ENCODE results near the gene SLC32A1.

SLC32A1 gene

DNA sequence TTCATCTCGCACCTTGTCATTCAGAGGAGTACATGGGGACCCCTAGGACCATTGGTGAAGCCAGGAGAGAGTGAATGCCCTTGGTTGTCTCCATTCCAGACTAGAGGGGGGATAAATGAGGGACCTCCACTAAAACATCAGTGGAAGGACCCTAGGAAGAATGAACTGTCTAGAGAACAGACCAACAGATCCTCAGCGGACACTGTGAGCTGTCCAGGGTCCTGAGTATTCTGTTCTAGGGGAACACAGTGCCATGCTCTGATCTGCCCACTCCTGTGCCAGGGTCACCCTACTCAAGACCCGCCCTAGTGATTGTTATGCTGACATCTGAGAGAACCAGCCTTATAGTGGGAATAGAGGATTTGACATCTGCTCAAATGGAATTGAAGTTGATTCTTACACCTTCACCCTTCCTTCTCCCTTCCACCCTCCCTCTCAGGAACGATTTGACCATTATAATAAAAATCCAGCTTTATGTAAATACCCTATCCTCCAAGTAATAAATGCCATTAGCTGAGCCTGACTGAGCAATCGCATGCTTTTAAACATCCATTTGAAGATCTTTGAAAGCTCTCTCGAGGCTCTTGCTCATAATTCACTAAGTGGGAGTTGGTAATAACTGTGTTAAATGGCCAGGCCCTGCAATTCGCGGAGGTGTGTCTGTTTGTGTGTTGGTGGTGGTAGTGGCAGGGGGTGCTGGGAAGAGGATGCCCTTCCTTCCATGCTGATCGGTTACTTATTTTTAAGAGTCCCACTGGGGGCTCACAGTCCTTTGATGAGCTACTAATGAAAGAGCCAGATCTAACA lies 43.6 kb upstream of the SLC32A1 start:
- Histone ChIP-seq H4K8ac (ENCODE audit: low read length) (no peak overlapping the region), H3K18ac (ENCODE audit: low read depth in 1 of 2, low read length in 2 of 2) (no peak overlapping the region), H2BK120ac (ENCODE audit: low read depth, low read length) (no peak overlapping the region), H3K9ac (ENCODE audit: low read length) (no peak overlapping the region), H2BK15ac (ENCODE audit: low read depth, poor library complexity, severe bottlenecking) (no peak overlapping the region), H3K27me3 (ENCODE audit: control insufficient read depth in 1 of 2, insufficient read depth in 1 of 2, low read length in 2 of 2) (peaks cover 16 to 34% of the 10 kb centered on the region in 2 experiments), H3K27ac (ENCODE audit: low read length, poor library complexity, severe bottlenecking) (no peak overlapping the region), H3K14ac (ENCODE audit: low read length in 2 of 2) (no peak overlapping the region), H3K4ac (ENCODE audit: low read depth in 1 of 2, low read length in 2 of 2) (no peak overlapping the region), H3K4me2 (ENCODE audit: low read length, poor library complexity, severe bottlenecking) (no peak overlapping the region), H2BK12ac (ENCODE audit: low read length in 2 of 2) (no peak overlapping the region), H2BK5ac (ENCODE audit: low read depth, low read length, poor library complexity, severe bottlenecking) (no peak overlapping the region), H4K91ac (ENCODE audit: low read length) (no peak overlapping the region), H2AK5ac (ENCODE audit: low read length, severe bottlenecking) (no peak overlapping the region), H3K9me3 (ENCODE audit: control insufficient read depth, low read length) (no peaks in the 10 kb centered on the region), H3K79me1 (replicated peaks; ENCODE audit: low read length, poor library complexity, severe bottlenecking) (no peaks in the 10 kb centered on the region), H3K23ac (ENCODE audit: low read length in 2 of 2) (no peak overlapping the region), H3K36me3 (ENCODE audit: control insufficient read depth in 1 of 2, insufficient read depth in 2 of 2, low read depth in 1 of 2, low read length in 2 of 2) (no peaks in the 10 kb centered on the region), H2AFZ (ENCODE audit: low read depth, low read length) (no peak overlapping the region), H3K4me1 (ENCODE audit: control insufficient read depth, insufficient read depth, low read depth, low read length) (no peaks in the 10 kb centered on the region), H3K4me3 (ENCODE audit: insufficient read depth in 1 of 2, low read depth in 1 of 2, low read length in 2 of 2) (no peak overlapping the region)
- DNase-seq: peak; percentile 51
- WGBS: 32% methylated on average over 8 of the region's 9 CpGs

DNA sequence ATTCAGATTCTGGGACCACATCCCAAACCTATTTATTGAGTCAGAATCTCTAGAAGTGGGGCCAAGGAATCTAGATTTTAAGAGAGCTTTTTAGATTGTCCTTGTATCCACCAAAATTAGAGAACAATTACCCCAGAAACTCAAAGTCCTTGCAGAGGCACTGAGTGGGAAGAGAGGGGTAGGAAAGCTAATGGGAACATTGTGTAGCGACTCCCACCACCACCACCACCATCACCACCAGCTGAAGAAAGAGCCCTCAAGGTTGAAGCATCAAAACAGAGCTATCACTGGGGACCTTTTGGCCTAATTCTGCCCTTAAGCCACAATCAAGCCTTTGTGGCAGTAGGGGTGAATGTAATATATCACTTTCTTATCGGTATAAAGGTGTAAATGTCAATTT lies 39.0 kb upstream of the SLC32A1 start:
- no CpG with 5 or more reads among the region's 2 CpGs for WGBS
- H3K9ac ChIP-seq (ENCODE audit: low read length): no peak overlapping the region
- no peak overlapping the region for H3K14ac ChIP-seq (ENCODE audit: low read length in 2 of 2)
- peaks cover 15 to 37% of the 10 kb centered on the region in 2 experiments for H3K27me3 ChIP-seq (ENCODE audit: control insufficient read depth in 1 of 2, insufficient read depth in 1 of 2, low read length in 2 of 2)
- no peak overlapping the region for H4K91ac ChIP-seq (ENCODE audit: low read length)
- no peak overlapping the region for H3K27ac ChIP-seq (ENCODE audit: low read length, poor library complexity, severe bottlenecking)
- H2BK12ac ChIP-seq (ENCODE audit: low read length in 2 of 2): no peak overlapping the region
- H3K4ac ChIP-seq (ENCODE audit: low read depth in 1 of 2, low read length in 2 of 2): no peak overlapping the region
- no peak overlapping the region for H2BK120ac ChIP-seq (ENCODE audit: low read depth, low read length)
- H3K4me1 ChIP-seq (ENCODE audit: control insufficient read depth, insufficient read depth, low read depth, low read length): no peaks in the 10 kb centered on the region
- no peak overlapping the region for H2AFZ ChIP-seq (ENCODE audit: low read depth, low read length)
- no peaks in the 10 kb centered on the region for H3K9me3 ChIP-seq (ENCODE audit: control insufficient read depth, low read length)
- H3K36me3 ChIP-seq (ENCODE audit: control insufficient read depth in 1 of 2, insufficient read depth in 2 of 2, low read depth in 1 of 2, low read length in 2 of 2): no peaks in the 10 kb centered on the region
- no peak overlapping the region for H3K4me2 ChIP-seq (ENCODE audit: low read length, poor library complexity, severe bottlenecking)
- H2BK5ac ChIP-seq (ENCODE audit: low read depth, low read length, poor library complexity, severe bottlenecking): no peak overlapping the region
- no peak for DNase-seq
- no peak overlapping the region for H2BK15ac ChIP-seq (ENCODE audit: low read depth, poor library complexity, severe bottlenecking)
- H4K8ac ChIP-seq (ENCODE audit: low read length): no peak overlapping the region
- no peak overlapping the region for H3K23ac ChIP-seq (ENCODE audit: low read length in 2 of 2)
- H2AK5ac ChIP-seq (ENCODE audit: low read length, severe bottlenecking): no peak overlapping the region
- H3K18ac ChIP-seq (ENCODE audit: low read depth in 1 of 2, low read length in 2 of 2): no peak overlapping the region
- H3K79me1 ChIP-seq (replicated peaks; ENCODE audit: low read length, poor library complexity, severe bottlenecking): no peaks in the 10 kb centered on the region
- no peak overlapping the region for H3K4me3 ChIP-seq (ENCODE audit: insufficient read depth in 1 of 2, low read depth in 1 of 2, low read length in 2 of 2)

DNA sequence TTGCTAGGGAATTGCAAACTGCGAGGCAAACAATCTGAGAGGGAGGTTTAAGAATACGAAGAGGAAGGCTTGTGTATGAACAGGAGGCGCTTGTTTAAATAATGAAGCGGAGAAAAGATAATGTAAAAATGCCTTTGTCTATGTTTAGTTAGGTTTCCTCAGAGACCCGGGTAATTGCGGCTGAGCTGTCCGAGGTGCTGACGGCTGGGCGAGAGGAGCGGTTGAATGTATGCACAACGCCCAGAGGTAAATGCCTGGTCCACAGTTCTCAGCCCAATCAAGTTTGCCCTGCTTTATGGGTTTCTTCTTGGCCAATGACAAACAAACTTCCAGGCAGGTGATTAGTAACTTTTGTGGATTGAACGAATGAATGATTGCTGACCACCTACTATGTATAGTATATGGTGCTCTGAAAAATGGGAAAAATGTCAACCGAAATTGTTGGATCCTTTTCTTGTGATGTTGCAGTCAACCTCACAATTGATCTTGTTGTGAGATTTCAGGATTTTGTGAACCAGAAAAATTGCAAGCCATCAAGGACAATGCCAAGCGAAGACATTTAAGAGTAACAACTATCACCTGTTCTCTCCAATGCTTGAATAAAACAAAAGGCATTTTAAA lies 38.3 kb upstream of the SLC32A1 start:
- whole genome bisulfite sequencing: 15% methylated on average over 13 of the region's 14 CpGs
- Histone ChIP-seq H3K9ac (ENCODE audit: low read length) (no peak overlapping the region), H2BK120ac (ENCODE audit: low read depth, low read length) (no peak overlapping the region), H2BK5ac (ENCODE audit: low read depth, low read length, poor library complexity, severe bottlenecking) (no peak overlapping the region), H3K36me3 (ENCODE audit: control insufficient read depth in 1 of 2, insufficient read depth in 2 of 2, low read depth in 1 of 2, low read length in 2 of 2) (no peaks in the 10 kb centered on the region), H3K4ac (ENCODE audit: low read depth in 1 of 2, low read length in 2 of 2) (no peak overlapping the region), H3K18ac (ENCODE audit: low read depth in 1 of 2, low read length in 2 of 2) (no peak overlapping the region), H3K23ac (ENCODE audit: low read length in 2 of 2) (no peak overlapping the region), H4K91ac (ENCODE audit: low read length) (no peak overlapping the region), H3K4me1 (ENCODE audit: control insufficient read depth, insufficient read depth, low read depth, low read length) (no peaks in the 10 kb centered on the region), H3K4me2 (ENCODE audit: low read length, poor library complexity, severe bottlenecking) (no peak overlapping the region), H3K14ac (ENCODE audit: low read length in 2 of 2) (no peak overlapping the region), H3K27ac (ENCODE audit: low read length, poor library complexity, severe bottlenecking) (no peak overlapping the region), H2BK12ac (ENCODE audit: low read length in 2 of 2) (no peak overlapping the region), H3K4me3 (ENCODE audit: insufficient read depth in 1 of 2, low read depth in 1 of 2, low read length in 2 of 2) (no peak overlapping the region), H2AFZ (ENCODE audit: low read depth, low read length) (no peak overlapping the region), H3K9me3 (ENCODE audit: control insufficient read depth, low read length) (no peaks in the 10 kb centered on the region), H4K8ac (ENCODE audit: low read length) (no peak overlapping the region), H3K79me1 (replicated peaks; ENCODE audit: low read length, poor library complexity, severe bottlenecking) (no peaks in the 10 kb centered on the region), H2AK5ac (ENCODE audit: low read length, severe bottlenecking) (no peak overlapping the region), H3K27me3 (ENCODE audit: control insufficient read depth in 1 of 2, insufficient read depth in 1 of 2, low read length in 2 of 2) (peaks cover 15 to 42% of the 10 kb centered on the region in 2 experiments), H2BK15ac (ENCODE audit: low read depth, poor library complexity, severe bottlenecking) (no peak overlapping the region)
- peak; percentile 43 for DNase-seq
